ENCODE data around the gene WWC2.
"Not testable (repeated sequence)": the region's sequence is repeated elsewhere in the genome, so short reads cannot be mapped to it uniquely, and the experiment has no call there.

WWC2 gene

DNA sequence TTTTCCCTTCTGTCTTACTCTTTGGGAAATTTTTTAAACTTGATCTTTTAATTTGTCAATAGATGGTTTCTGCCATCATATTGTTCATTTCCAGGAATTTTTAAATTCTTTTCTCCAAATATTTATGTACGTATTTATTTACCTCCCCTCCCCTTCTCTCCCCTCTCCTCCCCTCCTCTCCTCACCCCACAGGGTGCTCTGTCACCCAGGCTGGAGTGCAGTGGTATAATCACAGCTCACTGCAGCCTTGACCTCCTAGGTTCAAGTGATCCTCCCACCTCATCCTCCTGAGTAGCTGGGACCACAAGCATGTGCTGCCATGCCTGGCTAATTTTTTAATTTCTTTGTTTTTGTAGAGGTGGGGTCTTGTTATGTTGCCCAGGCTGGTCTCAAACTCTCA, 73.8 kb downstream of the WWC2 start:
- no peak for DNase-seq (ENCODE audit: low read depth in 3 of 3)

DNA sequence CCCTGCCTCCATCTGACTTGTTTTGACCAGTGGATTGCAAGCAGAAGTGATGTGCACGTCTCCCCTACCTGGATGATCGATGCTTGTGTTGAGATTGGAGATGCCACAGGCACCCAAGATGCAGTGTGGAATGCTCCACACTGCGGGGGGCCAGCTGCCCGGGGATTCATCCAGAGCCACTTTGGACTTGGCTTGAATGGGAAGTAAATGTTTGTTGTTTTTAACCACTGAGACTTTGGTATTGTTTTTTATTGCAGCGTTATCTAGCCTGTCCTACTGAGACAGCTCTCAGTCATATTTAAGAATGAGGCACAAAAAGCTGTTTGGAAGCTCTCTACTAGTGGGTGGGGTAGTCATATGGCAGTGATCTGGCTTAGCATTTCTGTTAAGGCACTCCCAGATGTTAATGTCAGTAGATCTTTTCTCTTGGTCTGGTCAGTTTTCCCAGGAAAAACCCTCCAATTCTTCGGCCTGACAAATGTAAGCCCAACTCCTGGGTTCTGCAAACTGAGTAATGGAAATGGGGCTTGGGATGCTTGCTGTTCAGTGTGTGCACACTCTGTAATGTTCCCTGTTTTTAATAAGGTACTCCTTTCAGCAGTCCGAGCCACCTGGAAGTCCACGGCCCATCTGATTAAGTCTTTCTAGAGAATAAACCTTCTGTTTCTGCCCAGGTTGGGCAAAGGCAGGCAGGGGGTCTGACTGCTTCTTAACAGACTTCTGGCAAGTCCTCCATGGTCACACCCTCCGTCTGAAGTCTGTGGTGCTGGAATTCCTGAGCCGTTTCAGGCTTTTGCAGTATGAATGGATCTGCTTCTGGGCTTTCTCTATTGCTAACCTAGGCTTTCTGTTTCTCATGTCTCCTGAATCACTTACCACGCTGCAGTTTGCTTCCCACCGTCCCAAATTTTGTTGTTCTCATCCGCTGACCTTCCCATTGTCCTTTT, 74.8 kb downstream of the WWC2 start:
- DNase-seq (ENCODE audit: low read depth in 3 of 3) = no peak

DNA sequence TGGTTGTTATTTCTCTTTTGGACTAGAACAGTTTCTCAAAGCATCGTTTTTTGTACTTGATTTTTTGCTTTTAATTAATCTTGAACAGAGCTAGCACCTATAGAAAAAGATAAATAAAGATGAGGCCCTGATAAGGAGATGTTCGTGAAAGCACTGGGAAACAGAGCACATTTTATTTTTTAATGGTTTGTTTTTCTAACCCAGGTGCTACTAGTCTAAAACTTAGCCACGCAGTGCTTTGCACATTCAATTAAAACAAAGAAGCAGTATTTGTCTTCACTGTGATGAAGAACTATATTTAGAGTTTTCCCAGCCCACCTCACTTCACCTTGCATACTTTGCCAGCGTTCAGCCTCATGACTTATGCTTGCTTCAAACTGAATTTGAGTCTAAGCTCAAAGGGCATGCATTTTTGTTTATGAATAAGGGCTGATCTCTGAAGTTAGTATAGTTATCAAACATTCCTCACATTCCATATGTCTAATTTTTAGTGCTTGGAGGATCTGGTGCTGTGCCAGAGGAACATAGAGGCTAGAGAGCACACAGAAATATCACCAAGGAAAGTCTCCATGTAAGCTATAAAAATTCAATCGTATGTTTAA, 76.7 kb downstream of the WWC2 start:
- no peak for DNase-seq (ENCODE audit: low read depth in 3 of 3)

DNA sequence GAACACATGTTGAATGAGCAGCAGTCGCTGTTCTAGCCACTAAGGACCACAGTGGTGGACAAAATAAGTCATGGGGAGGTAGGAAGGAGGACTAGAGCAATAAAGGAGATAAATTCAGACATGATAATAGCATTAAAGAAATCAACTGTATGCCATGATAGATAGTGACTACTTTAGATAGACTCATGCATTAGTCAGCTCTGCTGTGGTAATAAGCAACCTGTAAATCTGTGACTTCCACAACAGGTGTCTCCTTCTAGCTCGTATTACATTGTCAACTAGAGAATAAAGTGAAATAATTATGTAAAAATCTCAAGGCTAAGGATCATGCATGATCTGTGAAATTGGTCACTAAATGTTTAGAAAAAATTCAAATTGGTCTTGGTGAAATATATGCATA, 77.9 kb downstream of the WWC2 start:
- DNase-seq (ENCODE audit: low read depth in 3 of 3) = no peak

DNA sequence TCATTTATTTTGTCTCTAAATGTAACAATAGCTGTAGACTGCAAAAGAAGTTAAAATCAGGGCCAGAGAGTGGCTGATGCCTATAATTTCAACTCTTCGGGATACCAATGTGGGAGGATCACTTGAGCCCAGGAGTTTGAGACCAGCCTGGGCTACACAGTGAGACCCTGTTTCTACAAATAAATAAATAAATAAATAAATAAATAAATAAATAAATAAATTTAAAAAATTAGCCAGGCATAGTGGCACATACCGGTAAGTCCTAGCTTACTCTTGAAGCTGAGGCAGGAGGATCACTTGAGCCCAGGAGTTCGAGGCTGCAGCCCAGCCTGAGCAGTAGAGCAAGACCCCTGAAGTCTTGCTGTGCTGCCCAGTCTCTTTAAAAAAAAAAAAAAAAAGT, 79.1 kb downstream of the WWC2 start:
- no peak for DNase-seq (ENCODE audit: low read depth in 3 of 3)

DNA sequence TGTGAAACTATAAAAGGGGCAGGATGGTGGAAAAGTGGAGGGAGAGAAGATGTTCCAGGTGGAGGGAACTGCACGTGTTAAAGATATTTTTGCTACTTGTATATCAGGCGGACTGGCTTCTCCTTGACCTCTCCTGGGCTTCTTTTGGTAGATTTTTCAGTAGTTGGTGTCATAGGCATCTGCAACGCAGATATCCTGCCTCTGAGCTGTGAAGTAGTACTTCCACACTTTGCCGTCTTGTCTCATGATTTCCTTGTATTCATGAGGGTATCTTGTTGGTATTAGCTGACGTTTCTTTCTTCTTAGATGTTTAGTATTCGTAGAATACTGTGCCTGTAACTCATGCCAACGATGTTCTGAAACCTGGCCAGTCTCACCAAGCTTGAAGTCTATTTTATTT, 81.0 kb downstream of the WWC2 start:
- DNase-seq (ENCODE audit: low read depth in 3 of 3) = no peak

DNA sequence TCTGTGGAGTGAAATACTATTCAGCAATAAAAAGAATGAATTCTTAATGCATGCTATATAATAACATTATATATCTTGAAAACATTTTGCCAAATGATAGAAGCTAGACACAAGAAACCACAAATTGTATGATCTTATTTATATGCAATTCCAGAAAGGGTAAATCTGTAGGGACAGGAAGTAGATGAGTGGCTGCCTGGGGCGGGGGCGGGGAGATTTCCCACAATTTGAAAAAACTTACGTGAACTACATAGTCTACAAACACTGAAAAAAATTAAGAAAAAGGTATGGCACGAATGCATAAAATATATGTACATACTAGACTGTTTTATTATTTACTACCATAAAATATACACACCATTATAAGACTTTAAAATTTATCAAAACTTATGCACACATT, 81.6 kb downstream of the WWC2 start:
- no peak for DNase-seq (ENCODE audit: low read depth in 3 of 3)

DNA sequence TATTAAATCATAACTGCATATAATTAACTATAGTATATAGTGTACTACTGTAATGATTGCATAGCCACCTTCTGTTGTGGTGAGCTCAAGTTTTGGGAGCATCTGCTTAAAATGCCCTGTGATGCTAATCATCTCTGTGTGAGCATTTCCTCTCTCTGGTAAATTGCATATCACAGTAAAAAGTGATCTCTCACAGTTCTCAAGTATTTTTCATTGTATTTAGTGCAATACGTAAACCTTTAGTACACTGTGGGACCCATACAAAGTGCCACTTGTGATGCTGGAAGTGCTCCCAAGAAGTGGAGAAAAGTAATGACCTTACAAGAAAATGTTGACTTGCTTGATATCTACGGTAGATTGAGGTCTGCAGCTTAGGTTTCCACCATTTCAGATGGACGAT, 82.0 kb downstream of the WWC2 start:
- no peak for DNase-seq (ENCODE audit: low read depth in 3 of 3)

DNA sequence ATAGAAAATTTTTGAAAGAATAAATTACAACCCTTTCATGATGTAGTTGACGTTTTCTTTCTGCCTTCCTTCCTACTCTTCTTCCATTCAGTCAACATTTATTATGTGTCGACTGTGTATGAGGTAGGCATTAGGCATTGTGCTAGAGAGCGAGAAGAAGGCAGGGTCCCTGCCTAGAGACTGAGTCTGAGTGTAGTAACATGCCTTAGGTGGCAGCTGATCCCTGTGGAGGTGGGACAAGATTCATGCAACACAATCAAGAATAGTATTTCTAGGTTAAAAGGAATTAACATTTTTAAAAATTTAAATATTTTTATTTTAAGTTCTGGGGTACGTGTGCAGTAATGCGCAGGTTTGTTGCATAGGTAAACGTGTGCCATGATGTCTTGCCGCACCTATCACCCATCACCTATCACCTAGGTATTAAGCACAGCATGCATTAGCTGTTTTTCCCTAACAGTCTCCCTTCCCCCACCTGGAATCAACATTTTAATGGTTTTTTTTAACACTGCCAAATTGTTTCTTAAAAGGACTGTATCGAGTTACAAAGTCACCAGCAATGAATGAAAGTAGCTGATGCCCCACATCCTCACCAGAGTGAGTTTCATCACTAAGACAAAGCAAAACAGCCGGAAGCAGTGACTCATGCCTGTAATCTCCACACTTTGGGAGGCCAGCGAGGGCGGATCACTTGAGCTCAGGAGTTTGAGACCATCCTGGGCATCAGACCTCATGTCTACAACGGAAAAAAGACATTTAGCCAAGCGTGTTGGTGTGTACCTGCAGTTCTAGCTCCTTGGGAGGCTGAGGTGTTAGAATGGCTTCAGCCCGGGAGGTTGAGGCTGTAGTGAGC, 84.0 kb downstream of the WWC2 start:
- DNase-seq (ENCODE audit: low read depth in 3 of 3) = peak in 2 of 3 donors; percentile 9

DNA sequence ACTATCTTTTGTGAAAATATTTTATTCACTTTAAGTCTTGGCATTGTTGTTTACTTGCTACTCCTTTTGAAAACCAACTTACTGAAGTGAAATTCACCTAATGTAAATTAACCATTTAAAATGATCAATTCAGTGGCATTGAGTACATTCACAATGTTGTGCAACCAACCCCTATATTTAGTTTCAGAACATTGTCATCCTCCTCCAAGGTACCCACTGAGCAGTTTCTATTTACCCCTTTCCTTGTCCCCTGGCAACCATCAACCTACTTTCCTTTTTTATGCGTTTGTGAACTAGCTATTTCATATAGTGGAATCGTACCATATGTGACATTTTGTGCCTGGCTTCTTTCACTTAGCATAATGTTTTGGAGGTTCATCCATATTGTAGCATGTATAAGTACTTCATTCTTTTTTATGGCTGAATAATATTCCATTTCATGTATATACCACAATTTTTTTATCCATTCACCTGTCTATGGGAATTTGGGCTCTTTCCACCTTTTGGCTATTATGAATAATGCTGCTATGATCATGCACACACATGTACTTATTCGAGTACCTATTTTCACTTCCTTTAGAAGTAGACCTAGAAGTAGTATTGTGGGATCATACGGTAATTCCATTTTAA, 85.0 kb downstream of the WWC2 start:
- DNase-seq (ENCODE audit: low read depth in 3 of 3) = no peak

DNA sequence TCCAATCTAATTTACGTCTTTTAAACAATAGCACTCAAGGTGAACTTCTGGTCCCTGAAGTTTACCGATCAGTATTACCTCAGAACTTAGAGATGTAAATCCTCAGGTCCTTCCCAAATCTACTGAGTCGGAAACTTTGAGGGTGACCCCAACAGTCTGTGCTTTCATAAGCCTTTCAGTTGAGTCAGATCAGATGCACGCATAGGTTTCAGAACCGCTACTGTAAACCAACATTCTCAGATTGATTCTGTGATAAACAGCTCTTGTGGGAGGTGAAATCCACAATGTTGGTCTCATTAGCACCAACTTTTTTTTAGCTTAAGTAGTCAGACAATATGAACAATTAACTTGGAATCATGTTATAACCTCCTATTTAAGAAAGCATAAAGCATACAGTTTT, 86.0 kb downstream of the WWC2 start:
- DNase-seq (ENCODE audit: low read depth in 3 of 3) = peak in 1 of 3 donors; percentile 1

DNA sequence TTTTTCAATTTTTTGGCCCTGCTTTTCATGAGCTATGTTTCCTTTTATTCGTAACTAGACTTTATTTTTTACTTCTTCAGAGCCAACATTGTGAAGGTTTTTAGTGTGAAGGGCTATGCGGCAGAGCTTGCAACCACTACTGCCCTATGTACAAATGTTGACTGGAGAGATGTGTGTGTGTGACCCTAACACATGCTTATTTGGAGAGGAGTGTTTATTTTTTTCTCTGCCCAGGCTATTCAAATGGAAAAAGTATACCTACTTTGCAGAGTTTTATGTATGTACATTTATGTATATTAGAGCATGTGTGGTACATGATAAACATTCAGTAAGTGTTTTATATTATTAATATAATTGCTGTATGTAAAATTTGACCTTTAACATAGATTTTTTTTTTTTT, 86.5 kb downstream of the WWC2 start:
- DNase-seq (ENCODE audit: low read depth in 3 of 3) = no peak

DNA sequence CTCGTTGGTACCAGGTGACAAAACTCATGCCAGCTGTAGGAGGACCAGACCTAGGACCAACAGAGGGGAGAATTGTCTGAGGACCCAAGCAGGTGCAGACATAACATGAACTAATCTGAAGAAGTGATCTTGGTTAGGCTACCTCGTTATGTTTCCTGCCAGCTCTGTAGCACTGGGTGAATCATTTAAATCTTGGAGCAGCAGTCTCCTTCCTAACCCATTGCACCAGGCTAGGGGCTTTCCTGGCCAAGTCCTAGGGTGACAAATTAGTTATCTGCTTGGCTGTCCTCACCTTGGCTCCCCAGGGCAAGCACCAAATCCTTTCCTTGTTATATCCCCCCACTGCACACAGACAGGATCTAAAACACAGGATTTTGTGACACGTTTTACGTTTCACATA, 87.8 kb downstream of the WWC2 start:
- no peak for DNase-seq (ENCODE audit: low read depth in 3 of 3)

DNA sequence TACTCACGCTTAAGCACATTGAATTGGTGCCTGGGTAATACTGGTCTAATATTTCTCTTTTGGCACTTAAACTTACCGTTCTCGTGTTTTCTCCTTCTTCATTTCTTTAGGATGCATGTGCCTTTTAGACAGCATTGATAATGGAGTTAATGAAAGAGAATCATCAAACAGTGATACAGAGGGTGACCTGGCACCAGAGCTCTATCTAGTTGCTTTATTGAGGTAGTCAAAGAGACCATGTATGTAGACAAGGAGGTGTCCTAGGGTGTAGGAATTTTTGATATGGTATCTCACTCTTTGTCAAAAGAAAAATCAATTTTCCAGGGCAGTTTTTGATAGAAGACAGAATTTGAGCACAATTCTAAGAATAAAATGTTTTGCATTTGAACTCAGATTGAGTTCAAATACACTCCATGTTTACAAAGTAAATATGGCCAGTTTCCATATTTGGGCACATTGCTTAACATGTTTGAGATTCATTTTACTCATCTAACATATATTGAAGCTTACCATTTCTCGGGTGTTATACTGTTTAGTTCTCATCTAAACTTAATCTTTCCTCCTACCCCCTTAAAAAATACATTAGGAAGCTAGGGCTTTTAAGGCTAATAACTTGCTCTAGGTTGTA, 92.0 kb downstream of the WWC2 start:
- DNase-seq (ENCODE audit: low read depth in 3 of 3) = no peak

DNA sequence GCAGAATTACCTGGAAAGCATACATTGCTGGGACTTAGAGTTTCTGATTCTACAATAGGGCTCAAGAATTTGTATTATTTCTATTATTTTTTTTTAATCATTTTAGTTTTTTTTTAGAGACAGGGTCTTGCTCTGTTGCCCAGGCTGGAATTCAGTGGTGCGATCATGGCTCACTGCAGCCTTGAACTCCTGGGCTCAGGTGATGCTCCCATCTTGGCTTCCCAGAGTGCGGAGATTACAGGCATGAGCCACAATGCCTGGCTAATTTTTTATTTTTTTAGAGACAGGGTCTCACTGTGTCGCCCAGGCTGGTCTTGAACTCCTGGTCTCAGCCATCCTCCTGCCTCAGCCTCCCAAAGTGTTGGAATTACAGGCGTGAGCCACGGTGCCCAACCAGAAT, 92.6 kb downstream of the WWC2 start:
- DNase-seq (ENCODE audit: low read depth in 3 of 3) = no peak

DNA sequence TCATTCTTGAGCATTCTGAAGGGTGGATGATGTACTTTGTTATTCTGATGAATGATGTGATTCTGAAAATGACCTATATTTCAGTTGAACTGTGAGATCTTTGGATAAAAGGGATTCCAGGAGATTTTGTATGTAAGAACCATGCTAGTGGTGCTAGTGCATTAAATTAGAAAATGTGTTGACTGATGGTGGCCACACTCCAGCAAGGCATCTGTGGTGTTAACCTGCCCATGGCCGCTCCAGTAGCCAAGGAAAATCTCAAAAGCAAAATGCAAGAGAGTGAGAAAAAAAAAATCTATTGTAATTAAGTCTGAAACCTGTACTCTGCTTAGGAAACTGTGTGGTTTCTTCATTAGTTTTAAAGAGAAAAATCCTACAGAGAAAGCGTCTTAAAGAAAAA, 93.5 kb downstream of the WWC2 start:
- DNase-seq (ENCODE audit: low read depth in 3 of 3) = no peak

DNA sequence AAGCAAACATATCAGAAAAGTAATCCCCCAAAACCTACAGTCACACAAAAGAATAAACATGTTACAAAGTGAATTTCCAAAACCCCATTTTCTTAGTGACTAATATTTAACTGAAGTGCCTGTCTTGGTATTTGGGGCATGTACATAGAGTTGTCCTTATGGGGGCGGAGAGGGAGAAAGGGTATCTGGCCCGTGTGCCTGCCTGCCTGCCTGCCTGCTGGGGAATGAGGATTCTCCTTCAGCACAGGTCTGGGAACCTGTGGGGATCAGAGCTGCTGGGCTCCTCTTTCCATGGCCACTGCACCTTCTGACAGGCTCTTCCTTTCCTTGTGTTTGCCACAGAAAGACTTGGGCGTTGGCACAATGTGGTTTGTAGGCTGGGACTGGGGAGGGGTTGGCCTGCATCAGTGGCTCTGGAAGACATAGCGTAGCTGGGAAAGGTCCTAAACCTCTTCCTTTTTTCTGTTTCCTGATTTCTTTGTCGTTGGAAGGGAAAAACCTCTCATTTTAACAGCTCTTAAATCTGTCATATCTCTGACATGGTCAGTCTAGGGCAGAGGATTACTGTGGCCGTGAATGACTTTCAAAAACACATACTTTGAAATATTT, 94.8 kb downstream of the WWC2 start:
- DNase-seq (ENCODE audit: low read depth in 3 of 3) = not testable (repeated sequence)

DNA sequence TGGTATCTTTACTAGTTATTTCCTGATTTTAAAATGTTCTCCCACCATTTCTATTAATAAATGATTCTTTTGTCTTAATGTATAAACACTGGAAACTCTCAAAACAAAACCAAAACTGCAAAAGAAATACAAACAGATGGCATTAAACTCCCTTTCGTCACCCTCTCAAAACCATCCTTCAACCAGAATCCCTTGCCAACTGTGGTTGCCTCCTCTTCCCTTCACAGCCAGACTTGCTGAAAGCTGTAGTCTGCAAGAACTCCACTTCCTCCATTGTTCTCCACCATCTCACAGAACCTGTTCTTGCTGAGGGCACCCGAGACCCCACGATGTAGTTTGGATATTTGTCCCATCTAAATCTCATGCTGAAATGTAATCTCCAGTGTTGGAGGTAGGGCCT, 96.5 kb downstream of the WWC2 start:
- DNase-seq (ENCODE audit: low read depth in 3 of 3) = no peak

DNA sequence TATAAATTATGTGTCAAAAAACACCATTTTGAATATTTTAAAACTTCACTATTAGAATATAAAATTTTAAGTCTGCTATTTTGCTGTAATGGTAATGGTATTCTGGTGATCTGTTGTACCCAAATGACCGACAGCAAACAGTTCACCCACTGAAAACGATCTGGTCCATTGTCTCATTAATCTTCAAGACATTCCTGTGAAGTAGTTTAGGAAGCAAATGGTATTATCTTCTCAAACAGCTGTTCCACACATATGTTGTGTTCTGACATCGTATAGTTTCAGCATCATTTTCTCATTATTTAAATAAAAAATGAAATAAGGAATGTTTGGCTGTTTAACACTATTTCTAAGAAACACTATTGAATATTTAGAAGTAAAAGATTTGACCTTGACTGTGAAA, 98.1 kb downstream of the WWC2 start:
- DNase-seq (ENCODE audit: low read depth in 3 of 3) = no peak

DNA sequence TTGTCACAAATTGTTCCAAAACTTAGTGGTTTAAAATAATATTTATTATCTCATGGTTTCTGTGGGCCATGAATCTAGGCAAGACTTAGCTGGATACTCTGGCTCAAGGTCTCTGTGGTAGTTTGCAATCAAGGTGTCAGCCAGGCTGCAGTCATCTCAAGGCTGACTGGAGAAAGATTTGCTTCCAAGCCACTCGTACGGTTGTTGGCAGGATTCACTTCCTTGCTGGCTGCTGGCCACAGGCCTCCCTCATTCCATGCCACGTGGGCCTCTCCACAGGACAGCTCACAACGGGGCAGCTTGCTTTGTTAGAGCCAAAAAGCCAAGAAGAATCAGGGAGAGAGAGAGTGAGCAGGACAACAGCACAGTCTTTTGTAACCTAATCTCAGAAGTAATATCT, 101.4 kb downstream of the WWC2 start:
- DNase-seq (ENCODE audit: low read depth in 3 of 3) = no peak

DNA sequence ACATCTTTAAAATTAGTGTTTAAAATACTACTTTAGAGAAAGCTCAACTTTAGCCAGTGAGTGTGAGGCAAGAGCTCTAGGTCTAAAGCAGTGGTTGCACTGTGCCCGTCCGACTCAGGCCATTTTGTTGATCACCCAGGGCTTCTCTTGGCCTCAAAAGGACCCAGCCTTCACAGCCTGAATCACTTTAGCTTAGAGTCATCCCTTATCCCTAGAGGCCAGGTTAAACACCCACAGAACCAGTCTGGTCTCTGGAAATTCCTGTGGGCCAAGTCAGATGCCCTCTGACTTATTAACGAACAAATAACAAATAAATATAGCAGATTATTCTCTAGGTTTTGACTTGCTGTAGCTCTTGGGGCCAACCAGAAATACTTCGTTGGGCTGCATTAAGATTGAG, 102.3 kb downstream of the WWC2 start:
- no peak for DNase-seq (ENCODE audit: low read depth in 3 of 3)

All from stimulated activated CD4-positive, alpha-beta T cell treated with anti-CD3 and anti-CD28 coated beads, TNF-alpha, amount 100 ng/mL, for 48 hours (primary cell).